ENCODE data around the gene RNASE4.
"Not testable (repeated sequence)": the region's sequence is repeated elsewhere in the genome, so short reads cannot be mapped to it uniquely, and the experiment has no call there.

The RNASE4 gene

DNA sequence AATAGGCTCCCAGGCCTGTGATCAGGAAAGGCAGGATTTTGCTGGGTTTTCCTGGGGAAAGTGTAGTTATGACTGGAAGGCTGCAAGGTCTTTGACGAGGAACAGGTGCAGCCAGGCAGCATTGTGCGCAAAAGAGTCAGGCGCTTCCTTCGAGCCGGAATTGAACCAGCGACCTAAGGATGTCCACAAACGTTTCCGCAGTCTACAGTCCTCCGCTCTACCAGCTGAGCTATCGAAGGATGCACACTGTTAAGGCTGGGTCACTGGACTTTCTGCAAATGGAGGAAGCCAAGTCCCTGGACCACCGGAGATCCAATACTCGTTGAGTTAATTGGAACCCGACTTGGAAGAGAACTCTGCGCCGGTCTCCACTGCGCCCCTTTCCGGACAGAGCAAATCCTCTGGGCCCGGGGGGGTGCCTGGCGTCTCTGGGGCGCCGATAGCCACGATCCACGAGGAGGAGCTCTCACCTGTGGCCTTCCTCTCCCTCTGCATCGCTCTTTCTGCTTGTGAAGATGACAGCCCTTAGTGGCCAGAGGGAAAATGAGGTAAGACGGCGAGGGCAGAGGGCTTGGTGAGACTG lies 24.5 kb upstream of the RNASE4 start:
- H3K27me3 ChIP-seq (ENCODE audit: control insufficient read depth in 1 of 2, insufficient read depth in 1 of 2, low read length in 2 of 2), result peaks cover 87 to 88% of the 10 kb centered on the region in 2 experiments
- no peak overlapping the region for H3K14ac ChIP-seq (ENCODE audit: low read length in 2 of 2)
- no peak overlapping the region for H4K91ac ChIP-seq (ENCODE audit: low read length)
- peaks cover 5% of the 10 kb centered on the region for H3K4me1 ChIP-seq (ENCODE audit: control insufficient read depth, insufficient read depth, low read depth, low read length)
- no peak overlapping the region for H2BK15ac ChIP-seq (ENCODE audit: low read depth, poor library complexity, severe bottlenecking)
- no peak overlapping the region for H4K8ac ChIP-seq (ENCODE audit: low read length)
- WGBS, result 47% methylated on average over 25 of the region's 26 CpGs
- H3K23ac ChIP-seq (ENCODE audit: low read length in 2 of 2), result no peak overlapping the region
- no peak overlapping the region for H3K4me2 ChIP-seq (ENCODE audit: low read length, poor library complexity, severe bottlenecking)
- H2AK5ac ChIP-seq (ENCODE audit: low read length, severe bottlenecking), result no peak overlapping the region
- no peak for DNase-seq
- H2BK120ac ChIP-seq (ENCODE audit: low read depth, low read length), result no peak overlapping the region
- no peak overlapping the region for H3K4ac ChIP-seq (ENCODE audit: low read depth in 1 of 2, low read length in 2 of 2)
- H2BK5ac ChIP-seq (ENCODE audit: low read depth, low read length, poor library complexity, severe bottlenecking), result no peak overlapping the region
- H3K9ac ChIP-seq (ENCODE audit: low read length), result no peak overlapping the region
- no peak overlapping the region for H2AFZ ChIP-seq (ENCODE audit: low read depth, low read length)
- H3K36me3 ChIP-seq (ENCODE audit: control insufficient read depth in 1 of 2, insufficient read depth in 2 of 2, low read depth in 1 of 2, low read length in 2 of 2), result no peaks in the 10 kb centered on the region
- H3K4me3 ChIP-seq (ENCODE audit: insufficient read depth in 1 of 2, low read depth in 1 of 2, low read length in 2 of 2), result no peak overlapping the region
- H3K27ac ChIP-seq (ENCODE audit: low read length, poor library complexity, severe bottlenecking), result no peak overlapping the region
- H3K18ac ChIP-seq (ENCODE audit: low read depth in 1 of 2, low read length in 2 of 2), result no peak overlapping the region
- H2BK12ac ChIP-seq (ENCODE audit: low read length in 2 of 2), result no peak overlapping the region
- no peaks in the 10 kb centered on the region for H3K79me1 ChIP-seq (replicated peaks; ENCODE audit: low read length, poor library complexity, severe bottlenecking)
- no peaks in the 10 kb centered on the region for H3K9me3 ChIP-seq (ENCODE audit: control insufficient read depth, low read length)

DNA sequence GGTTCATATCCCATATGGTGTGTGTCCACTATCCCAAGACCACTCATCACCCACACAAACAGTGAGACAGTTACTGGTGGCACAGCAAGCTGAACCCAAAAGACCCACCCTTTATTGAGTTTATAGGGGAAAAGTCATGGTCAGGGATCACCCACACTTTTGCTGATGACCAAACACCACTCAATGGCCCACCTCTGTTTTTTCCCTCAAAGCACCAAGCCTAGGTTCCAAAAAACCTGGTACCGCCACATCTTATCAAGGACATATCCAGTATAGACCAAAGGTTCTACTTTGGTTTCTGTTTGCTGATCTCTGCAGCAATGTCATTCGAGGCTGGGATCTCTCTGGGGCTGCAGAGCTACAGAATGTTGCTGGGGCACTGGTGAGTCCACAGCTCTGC lies 23.2 kb upstream of the RNASE4 start:
- WGBS, result 30% methylated on average over 1 of the region's 2 CpGs
- Histone ChIP-seq H4K91ac (ENCODE audit: low read length) (no peak overlapping the region), H4K8ac (ENCODE audit: low read length) (no peak overlapping the region), H3K18ac (ENCODE audit: low read depth in 1 of 2, low read length in 2 of 2) (no peak overlapping the region), H3K27me3 (ENCODE audit: control insufficient read depth in 1 of 2, insufficient read depth in 1 of 2, low read length in 2 of 2) (peaks cover 83 to 84% of the 10 kb centered on the region in 2 experiments), H3K36me3 (ENCODE audit: control insufficient read depth in 1 of 2, insufficient read depth in 2 of 2, low read depth in 1 of 2, low read length in 2 of 2) (no peaks in the 10 kb centered on the region), H3K79me1 (replicated peaks; ENCODE audit: low read length, poor library complexity, severe bottlenecking) (no peaks in the 10 kb centered on the region), H3K23ac (ENCODE audit: low read length in 2 of 2) (no peak overlapping the region), H2BK120ac (ENCODE audit: low read depth, low read length) (no peak overlapping the region), H2BK15ac (ENCODE audit: low read depth, poor library complexity, severe bottlenecking) (no peak overlapping the region), H3K4me3 (ENCODE audit: insufficient read depth in 1 of 2, low read depth in 1 of 2, low read length in 2 of 2) (no peak overlapping the region), H3K9me3 (ENCODE audit: control insufficient read depth, low read length) (no peaks in the 10 kb centered on the region), H2AK5ac (ENCODE audit: low read length, severe bottlenecking) (no peak overlapping the region), H3K4ac (ENCODE audit: low read depth in 1 of 2, low read length in 2 of 2) (no peak overlapping the region), H3K4me2 (ENCODE audit: low read length, poor library complexity, severe bottlenecking) (no peak overlapping the region), H2AFZ (ENCODE audit: low read depth, low read length) (no peak overlapping the region), H3K14ac (ENCODE audit: low read length in 2 of 2) (no peak overlapping the region), H3K27ac (ENCODE audit: low read length, poor library complexity, severe bottlenecking) (no peak overlapping the region), H3K4me1 (ENCODE audit: control insufficient read depth, insufficient read depth, low read depth, low read length) (peaks cover 5% of the 10 kb centered on the region), H3K9ac (ENCODE audit: low read length) (no peak overlapping the region), H2BK5ac (ENCODE audit: low read depth, low read length, poor library complexity, severe bottlenecking) (no peak overlapping the region), H2BK12ac (ENCODE audit: low read length in 2 of 2) (no peak overlapping the region)
- DNase-seq, result no peak

DNA sequence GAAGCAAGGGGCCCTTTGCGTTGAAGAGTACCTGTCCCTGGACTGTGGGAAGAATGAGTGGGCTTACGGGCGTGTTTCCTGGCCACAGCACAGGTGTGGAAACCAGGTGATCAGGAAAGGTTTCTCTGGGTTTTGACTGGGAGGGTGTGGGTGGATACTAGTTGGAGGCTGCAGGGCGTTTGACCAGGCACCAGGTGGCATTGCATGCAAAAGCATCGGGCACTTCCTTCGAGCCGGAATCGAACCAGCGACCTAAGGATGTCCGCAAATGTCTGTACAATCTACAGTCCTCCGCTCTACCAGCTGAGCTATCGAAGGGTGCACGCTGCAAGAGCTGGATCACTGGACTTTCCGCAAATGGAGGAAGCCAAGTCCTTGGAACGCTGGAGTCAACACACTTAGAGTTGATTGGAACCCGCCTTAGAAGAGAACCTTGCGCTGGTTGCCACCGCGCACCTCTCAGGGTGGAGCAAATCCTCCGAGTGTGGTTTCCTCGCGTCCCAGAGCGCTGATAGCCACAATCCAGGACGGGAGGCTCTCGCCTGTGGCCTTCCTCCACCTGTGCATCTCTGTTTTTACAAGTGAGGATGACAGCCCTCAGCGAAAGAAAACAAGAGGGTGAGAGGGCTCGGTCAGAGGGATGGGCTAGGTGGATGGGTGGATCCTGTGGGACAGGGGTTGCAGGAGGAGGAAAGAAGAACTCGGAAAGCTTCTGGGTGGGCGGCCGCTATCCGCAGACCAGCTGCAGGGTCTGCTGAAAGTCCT lies 21.2 kb upstream of the RNASE4 start:
- no peak overlapping the region for H3K4me2 ChIP-seq (ENCODE audit: low read length, poor library complexity, severe bottlenecking)
- H2AFZ ChIP-seq (ENCODE audit: low read depth, low read length), result no peak overlapping the region
- no peak overlapping the region for H3K4ac ChIP-seq (ENCODE audit: low read depth in 1 of 2, low read length in 2 of 2)
- H2BK120ac ChIP-seq (ENCODE audit: low read depth, low read length), result no peak overlapping the region
- H3K4me1 ChIP-seq (ENCODE audit: control insufficient read depth, insufficient read depth, low read depth, low read length), result peaks cover 5% of the 10 kb centered on the region
- H3K9me3 ChIP-seq (ENCODE audit: control insufficient read depth, low read length), result no peaks in the 10 kb centered on the region
- H3K36me3 ChIP-seq (ENCODE audit: control insufficient read depth in 1 of 2, insufficient read depth in 2 of 2, low read depth in 1 of 2, low read length in 2 of 2), result no peaks in the 10 kb centered on the region
- no peak overlapping the region for H4K8ac ChIP-seq (ENCODE audit: low read length)
- H3K23ac ChIP-seq (ENCODE audit: low read length in 2 of 2), result no peak overlapping the region
- no peak overlapping the region for H2BK12ac ChIP-seq (ENCODE audit: low read length in 2 of 2)
- H2AK5ac ChIP-seq (ENCODE audit: low read length, severe bottlenecking), result no peak overlapping the region
- no peak overlapping the region for H4K91ac ChIP-seq (ENCODE audit: low read length)
- H2BK15ac ChIP-seq (ENCODE audit: low read depth, poor library complexity, severe bottlenecking), result no peak overlapping the region
- no peak overlapping the region for H3K18ac ChIP-seq (ENCODE audit: low read depth in 1 of 2, low read length in 2 of 2)
- peak overlapping the region in 1 of 2 experiments; percentile 55 for H3K4me3 ChIP-seq (ENCODE audit: insufficient read depth in 1 of 2, low read depth in 1 of 2, low read length in 2 of 2)
- 3% methylated on average over 26 of the region's 31 CpGs for WGBS
- H3K9ac ChIP-seq (ENCODE audit: low read length), result no peak overlapping the region
- H3K27me3 ChIP-seq (ENCODE audit: control insufficient read depth in 1 of 2, insufficient read depth in 1 of 2, low read length in 2 of 2), result peaks cover 68 to 80% of the 10 kb centered on the region in 2 experiments
- H3K14ac ChIP-seq (ENCODE audit: low read length in 2 of 2), result no peak overlapping the region
- H3K27ac ChIP-seq (ENCODE audit: low read length, poor library complexity, severe bottlenecking), result no peak overlapping the region
- DNase-seq, result peak; percentile 34
- no peak overlapping the region for H2BK5ac ChIP-seq (ENCODE audit: low read depth, low read length, poor library complexity, severe bottlenecking)
- no peaks in the 10 kb centered on the region for H3K79me1 ChIP-seq (replicated peaks; ENCODE audit: low read length, poor library complexity, severe bottlenecking)

DNA sequence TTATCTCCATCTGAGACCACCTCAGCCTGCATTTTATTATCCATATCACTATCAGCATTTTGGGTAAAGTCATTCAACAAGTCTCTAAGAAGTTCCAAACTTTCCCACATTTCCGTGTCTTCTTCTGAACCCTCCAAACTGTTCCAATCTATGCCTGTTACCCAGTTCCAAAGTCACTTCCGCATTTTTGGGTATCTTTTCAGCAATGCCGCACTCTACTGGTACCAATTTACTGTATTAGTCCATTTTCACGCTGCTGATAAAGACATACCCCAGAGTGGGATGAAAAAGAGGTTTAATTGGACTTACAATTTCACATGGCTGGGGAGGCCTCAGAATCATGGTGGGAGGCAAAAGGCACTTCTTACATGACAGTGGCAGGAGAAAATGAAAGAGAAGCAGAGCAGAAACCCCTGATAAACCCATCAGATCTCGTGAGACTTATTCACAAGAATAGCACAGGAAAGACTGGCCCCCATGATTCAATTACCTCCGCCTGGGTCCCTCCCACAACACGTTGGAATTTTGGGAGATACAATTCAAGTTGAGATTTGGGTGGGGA lies 17.9 kb upstream of the RNASE4 start:
- H3K27ac ChIP-seq (ENCODE audit: low read length, poor library complexity, severe bottlenecking); DNase-seq: not testable (repeated sequence)
- 79% methylated on average over 5 of the region's 7 CpGs for whole genome bisulfite sequencing

More for the DNA sequence above, 17.9 kb upstream of the RNASE4 start:
- H3K9ac ChIP-seq (ENCODE audit: low read length); H3K18ac ChIP-seq (ENCODE audit: low read depth in 1 of 2, low read length in 2 of 2); H3K4me1 ChIP-seq (ENCODE audit: control insufficient read depth, insufficient read depth, low read depth, low read length); H3K23ac ChIP-seq (ENCODE audit: low read length in 2 of 2); H3K4me3 ChIP-seq (ENCODE audit: insufficient read depth in 1 of 2, low read depth in 1 of 2, low read length in 2 of 2); H2AK5ac ChIP-seq (ENCODE audit: low read length, severe bottlenecking); H4K8ac ChIP-seq (ENCODE audit: low read length); H2BK15ac ChIP-seq (ENCODE audit: low read depth, poor library complexity, severe bottlenecking); H2BK12ac ChIP-seq (ENCODE audit: low read length in 2 of 2); H3K4me2 ChIP-seq (ENCODE audit: low read length, poor library complexity, severe bottlenecking); H3K14ac ChIP-seq (ENCODE audit: low read length in 2 of 2); H4K91ac ChIP-seq (ENCODE audit: low read length); H3K36me3 ChIP-seq (ENCODE audit: control insufficient read depth in 1 of 2, insufficient read depth in 2 of 2, low read depth in 1 of 2, low read length in 2 of 2); H2BK5ac ChIP-seq (ENCODE audit: low read depth, low read length, poor library complexity, severe bottlenecking); H2BK120ac ChIP-seq (ENCODE audit: low read depth, low read length); H3K4ac ChIP-seq (ENCODE audit: low read depth in 1 of 2, low read length in 2 of 2); H2AFZ ChIP-seq (ENCODE audit: low read depth, low read length); H3K9me3 ChIP-seq (ENCODE audit: control insufficient read depth, low read length); H3K79me1 ChIP-seq (replicated peaks; ENCODE audit: low read length, poor library complexity, severe bottlenecking): not testable (repeated sequence)
- peaks cover 48 to 63% of the 10 kb centered on the region in 2 experiments for H3K27me3 ChIP-seq (ENCODE audit: control insufficient read depth in 1 of 2, insufficient read depth in 1 of 2, low read length in 2 of 2)
